Natural killer cell (primary cell): ENCODE data around the gene ELP6. TPM values are rescaled to one million over a fixed set of nuclear protein-coding genes. Genes with fewer than 3 reads are reported as not detected.

Source experiments
- ATAC-seq, 3 donors: fragments of 150-1000 bp in 2 of 3; fragments of 200-7000 bp in 1 of 3; cut with Tn5 transposase; 1 replicate in 1 of 3; 2 replicates in 2 of 3; pipeline ENCODE4 v1.10.0; 2021; ENCODE audit warnings: mild to moderate bottlenecking in 2 of 3, moderate library complexity in 2 of 3
- DNase-seq, 2 donors: peaks; one replicate each; pipeline versions ENCODE4 v3.0.0 to v3.0.0-alpha.2; 2013 to 2021; ENCODE audit warnings: mixed read lengths in 1 of 2
- H3K27ac ChIP-seq: one replicate; pipeline ENCODE4 v1.5.1; 2013; ENCODE audit warnings: mild to moderate bottlenecking, low read length
- H3K27me3 ChIP-seq: one replicate; pipeline ENCODE4 v1.6.1; 2013; ENCODE audit warnings: low read length; ENCODE audit not compliant: control insufficient read depth, insufficient read depth
- H3K36me3 ChIP-seq: one replicate; pipeline ENCODE4 v1.6.1; 2013; ENCODE audit warnings: low read length; ENCODE audit not compliant: control insufficient read depth, insufficient read depth
- H3K4me1 ChIP-seq: one replicate; pipeline ENCODE4 v1.6.1; 2013; ENCODE audit warnings: low read length; ENCODE audit not compliant: control insufficient read depth, insufficient read depth
- H3K4me3 ChIP-seq: one replicate; pipeline ENCODE4 v1.5.1; 2013; ENCODE audit warnings: low read length
- H3K9me3 ChIP-seq: one replicate; pipeline ENCODE4 v1.6.1; 2013; ENCODE audit warnings: low read length; ENCODE audit not compliant: control insufficient read depth, insufficient read depth
- H3K27ac Mint-ChIP-seq, 2 donors: one replicate each; pipeline ENCODE4 v1.8.0; 2022; ENCODE audit warnings: mild to moderate bottlenecking in 2 of 2, mixed read lengths in 2 of 2, moderate library complexity in 1 of 2
- H3K27me3 Mint-ChIP-seq, 2 donors: one replicate each; pipeline ENCODE4 v1.8.0; 2022; ENCODE audit warnings: low read depth in 2 of 2, mixed read lengths in 2 of 2
- H3K36me3 Mint-ChIP-seq: one replicate; pipeline ENCODE4 v1.8.0; 2022; ENCODE audit warnings: mixed read lengths
- H3K4me1 Mint-ChIP-seq, 2 donors: one replicate each; pipeline ENCODE4 v1.8.0; 2022; ENCODE audit warnings: mixed read lengths in 2 of 2
- H3K4me3 Mint-ChIP-seq: one replicate; pipeline ENCODE4 v1.8.0; 2022; ENCODE audit warnings: mild to moderate bottlenecking, moderate library complexity, mixed read lengths
- H3K9me3 Mint-ChIP-seq, 2 donors: one replicate each; pipeline ENCODE4 v1.8.0; 2022; ENCODE audit warnings: mixed read lengths in 2 of 2
- WGBS: methylation state at CpG from one replicate; pipeline ENCODE4 v1.1.7; 2013; ENCODE audit warnings: missing lambda C conversion rate; ENCODE audit not compliant: insufficient coverage; 5-methylcytosine and 5-hydroxymethylcytosine counted together
- intact Hi-C: fragments of 100-400 bp; cut with micrococcal nuclease; formaldehyde crosslinking; loops from one replicate; pipeline ENCODE4 v1.14.2; 2022
- total RNA-seq, 4 donors: library from RNA; stranded (reverse); fragments of 120-200 nt in 1 of 4; gene quantifications; one replicate each; pipeline versions ENCODE4 v1.2.3 to v1.2.4, GENCODE V29; 2013 to 2022
- TF ChIP-seq, protein P1 (sequence below): fragments of 200-600 bp; IDR thresholded peaks from one replicate; pipeline ENCODE4 v1.8.0; 2022; ENCODE audit warnings: antibody characterized with exemption

The ELP6 gene, protein sequence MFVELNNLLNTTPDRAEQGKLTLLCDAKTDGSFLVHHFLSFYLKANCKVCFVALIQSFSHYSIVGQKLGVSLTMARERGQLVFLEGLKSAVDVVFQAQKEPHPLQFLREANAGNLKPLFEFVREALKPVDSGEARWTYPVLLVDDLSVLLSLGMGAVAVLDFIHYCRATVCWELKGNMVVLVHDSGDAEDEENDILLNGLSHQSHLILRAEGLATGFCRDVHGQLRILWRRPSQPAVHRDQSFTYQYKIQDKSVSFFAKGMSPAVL
- 10 to 100 TPM; 18.1 to 37.4 (median 33.4) TPM for total RNA-seq
- 27.8 TPM for total RNA-seq (2013)

DNA sequence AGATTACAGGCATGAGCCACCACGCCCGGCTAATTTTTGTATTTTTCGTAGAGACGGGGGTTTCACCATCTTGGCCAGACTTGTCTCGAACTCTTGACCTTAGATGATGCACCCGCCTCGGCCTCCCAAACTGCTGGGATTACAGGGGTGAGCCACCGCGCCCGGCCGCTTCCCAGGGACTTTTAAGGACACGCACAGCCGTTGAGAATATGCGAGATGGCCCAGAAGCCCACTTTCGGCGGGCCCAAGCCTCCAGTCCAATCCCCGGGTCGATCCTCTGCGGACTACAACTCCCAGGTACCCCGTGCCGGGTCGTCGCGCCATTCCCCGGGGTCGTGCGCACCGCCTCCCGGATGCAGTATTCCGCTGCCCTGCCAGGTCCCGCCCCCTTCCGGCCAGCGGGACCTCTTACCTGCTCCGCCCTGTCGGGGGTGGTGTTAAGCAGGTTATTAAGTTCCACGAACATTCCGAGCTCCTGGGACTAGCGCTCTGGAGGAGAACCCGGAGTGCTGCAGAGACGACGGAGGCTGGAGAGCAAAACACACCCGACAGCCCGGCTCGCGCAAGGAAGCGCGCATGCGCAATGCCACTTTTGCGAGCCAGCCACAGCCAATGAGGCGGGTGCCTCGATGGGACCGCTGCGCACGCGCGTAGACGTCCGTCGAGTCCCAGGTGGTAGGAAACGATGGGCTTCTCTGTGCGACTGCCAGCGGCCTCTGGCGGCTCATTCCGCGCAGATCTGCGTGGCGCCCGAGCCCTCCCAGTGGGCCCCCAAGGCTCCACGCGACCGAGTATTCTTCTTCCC is at the start of gene ELP6:
Gene ELP6, minus strand, starts transcription at position 588 of the 805 bp plus-strand sequence. Its CDS starts 122 bp downstream, at position 466.
- Histone ChIP-seq H3K9me3 (no peaks in the 10 kb centered on the region), H3K36me3 (peaks cover 14% of the 10 kb centered on the region), H3K4me1 (peaks cover 14% of the 10 kb centered on the region), H3K27ac (peak within 1 kb of the TSS; percentile 76), H3K4me3 (peak within 1 kb of the TSS; percentile 65), H3K27me3 (no peaks in the 10 kb centered on the region)
- ATAC-seq (peak; percentile 94 to 99 (median 94)), DNase-seq (peak; percentile 95 to 100)
- H3K4me1 Mint-ChIP-seq: peaks cover 0 to 17% of the 10 kb centered on the region in 2 donors
- WGBS: under 1% methylated on average over 71 of the region's 71 CpGs
- no peaks in the 10 kb centered on the region for H3K9me3 Mint-ChIP-seq
- no peaks in the 10 kb centered on the region for H3K36me3 Mint-ChIP-seq
- intact Hi-C loops: loop anchor here (1.0 to 5.0 kb wide), 4 partner anchors 37 to 289 kb away; partner anchors contain the start of gene DHX30
- no peaks in the 10 kb centered on the region for H3K27me3 Mint-ChIP-seq
- peak within 1 kb of the TSS; percentile 91 to 93 for H3K27ac Mint-ChIP-seq
- H3K4me3 Mint-ChIP-seq: peak within 1 kb of the TSS; percentile 92
- TF ChIP-seq, protein P1, sequence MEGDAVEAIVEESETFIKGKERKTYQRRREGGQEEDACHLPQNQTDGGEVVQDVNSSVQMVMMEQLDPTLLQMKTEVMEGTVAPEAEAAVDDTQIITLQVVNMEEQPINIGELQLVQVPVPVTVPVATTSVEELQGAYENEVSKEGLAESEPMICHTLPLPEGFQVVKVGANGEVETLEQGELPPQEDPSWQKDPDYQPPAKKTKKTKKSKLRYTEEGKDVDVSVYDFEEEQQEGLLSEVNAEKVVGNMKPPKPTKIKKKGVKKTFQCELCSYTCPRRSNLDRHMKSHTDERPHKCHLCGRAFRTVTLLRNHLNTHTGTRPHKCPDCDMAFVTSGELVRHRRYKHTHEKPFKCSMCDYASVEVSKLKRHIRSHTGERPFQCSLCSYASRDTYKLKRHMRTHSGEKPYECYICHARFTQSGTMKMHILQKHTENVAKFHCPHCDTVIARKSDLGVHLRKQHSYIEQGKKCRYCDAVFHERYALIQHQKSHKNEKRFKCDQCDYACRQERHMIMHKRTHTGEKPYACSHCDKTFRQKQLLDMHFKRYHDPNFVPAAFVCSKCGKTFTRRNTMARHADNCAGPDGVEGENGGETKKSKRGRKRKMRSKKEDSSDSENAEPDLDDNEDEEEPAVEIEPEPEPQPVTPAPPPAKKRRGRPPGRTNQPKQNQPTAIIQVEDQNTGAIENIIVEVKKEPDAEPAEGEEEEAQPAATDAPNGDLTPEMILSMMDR: peak; percentile 61

DNA sequence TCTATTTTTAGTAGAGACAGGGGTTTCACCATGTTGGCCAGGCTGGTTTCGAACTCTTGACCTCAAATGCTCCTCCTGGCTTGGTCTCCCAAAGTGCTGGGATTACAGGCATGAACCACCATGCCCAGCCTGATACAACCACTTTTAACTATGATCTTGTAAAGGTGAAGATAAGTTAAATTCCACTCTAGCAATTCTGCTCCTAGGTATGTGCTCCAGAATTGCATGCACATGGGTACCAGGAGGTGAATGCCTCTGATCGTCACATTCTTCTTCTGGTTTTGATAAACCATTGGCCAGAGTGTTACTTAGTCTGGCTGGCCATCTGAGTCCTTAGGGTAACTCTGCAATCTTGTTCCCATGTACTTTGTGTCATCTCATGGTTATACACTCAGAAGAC is 42.8 kb upstream of the ELP6 start:
- DNase-seq (no peak), ATAC-seq (no peak)
- Mint-ChIP-seq H3K4me1 (no peaks in the 10 kb centered on the region), H3K27ac (no peak overlapping the region), H3K4me3 (no peak overlapping the region), H3K27me3 (peaks cover 5 to 6% of the 10 kb centered on the region in 2 donors), H3K36me3 (no peaks in the 10 kb centered on the region), H3K9me3 (no peaks in the 10 kb centered on the region)
- Histone ChIP-seq H3K4me1 (no peaks in the 10 kb centered on the region), H3K9me3 (peaks cover 3% of the 10 kb centered on the region), H3K27ac (no peak overlapping the region), H3K36me3 (no peaks in the 10 kb centered on the region), H3K4me3 (no peak overlapping the region), H3K27me3 (no peaks in the 10 kb centered on the region)
- TF ChIP-seq, protein P1: no peak
- 81% methylated on average over 2 of the region's 2 CpGs for WGBS
- intact Hi-C loops: no loop called here

DNA sequence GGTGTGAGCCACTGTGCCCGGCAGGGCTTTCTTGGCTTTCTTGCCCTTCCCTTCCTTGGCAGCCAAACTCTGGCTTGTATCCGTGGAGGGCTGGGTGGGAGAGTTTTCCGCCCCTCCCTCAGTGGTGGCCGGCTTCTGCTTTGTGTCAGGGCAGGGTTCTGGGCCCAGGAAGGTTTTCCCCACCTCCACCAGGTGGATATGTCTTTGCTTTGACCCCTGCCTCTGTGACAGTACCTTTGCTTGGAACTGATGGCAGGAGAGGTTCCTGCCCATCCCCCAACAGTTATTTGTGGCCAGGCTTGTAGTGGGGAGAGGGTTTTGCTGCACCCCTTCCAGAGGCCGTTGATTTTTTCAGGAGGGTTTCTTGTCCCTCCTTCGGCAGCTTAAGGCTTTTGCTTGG is 40.8 kb upstream of the ELP6 start:
- 92% methylated on average over 5 of the region's 6 CpGs for WGBS
- no peak overlapping the region for H3K27ac Mint-ChIP-seq
- Histone ChIP-seq H3K27ac (no peak overlapping the region), H3K4me1 (no peaks in the 10 kb centered on the region), H3K36me3 (no peaks in the 10 kb centered on the region), H3K4me3 (no peak overlapping the region), H3K27me3 (no peaks in the 10 kb centered on the region), H3K9me3 (peaks cover 3% of the 10 kb centered on the region)
- H3K4me3 Mint-ChIP-seq: no peak overlapping the region
- intact Hi-C loops: no loop called here
- H3K27me3 Mint-ChIP-seq: peaks cover 6 to 9% of the 10 kb centered on the region in 2 donors
- no peak for DNase-seq
- TF ChIP-seq, protein P1: no peak
- ATAC-seq: no peak
- no peaks in the 10 kb centered on the region for H3K4me1 Mint-ChIP-seq
- H3K9me3 Mint-ChIP-seq: no peaks in the 10 kb centered on the region
- H3K36me3 Mint-ChIP-seq: no peaks in the 10 kb centered on the region
